IMR-90 (cell line): ENCODE results near the gene PCYT1A. TPM values are rescaled to one million over a fixed set of nuclear protein-coding genes. Genes with fewer than 3 reads are reported as not detected.
A peak's percentile ranks its signal among the peaks of the same experiment; 100 is the strongest.

ENCODE experiments used
- ATAC-seq: fragments of 200-7000 bp; cut with Tn5 transposase; 2 replicates; pipeline ENCODE4 v1.9.1; 2020; ENCODE audit warnings: low read depth, mild to moderate bottlenecking, moderate library complexity
- BruUV-seq: library from RNA; stranded (reverse); fragments of 400-500 nt; replicated peaks from 2 replicates; lab custom pipeline; 2021; lab: Mats Ljungman, UMichigan
- CTCF ChIA-PET: fragments of 300-600 bp; formaldehyde crosslinking; extraction: SDS; loops from one replicate; lab custom pipeline; 2021; ENCODE audit warnings: antibody characterized with exemption; lab: Yijun Ruan, JAX
- POLR2A ChIA-PET: fragments of 300-600 bp; sonication (Branson Sonifier 250); formaldehyde crosslinking; loops from one replicate; lab custom pipeline; 2022; ENCODE audit warnings: antibody characterized with exemption; ENCODE audit not compliant: unreplicated experiment; lab: Charles Lee
- DNase-seq: peaks from one replicate; pipeline ENCODE4 v3.0.0; 2013
- H2AFZ ChIP-seq: replicated peaks from 2 replicates; pipeline ENCODE3; 2013; ENCODE audit warnings: low read length, mild to moderate bottlenecking; ENCODE audit not compliant: poor library complexity
- H2AK5ac ChIP-seq: 2 replicates; pipeline ENCODE4 v1.6.1; 2013; ENCODE audit warnings: low read depth, low read length, inconsistent platforms
- H2AK9ac ChIP-seq: replicated peaks from 2 replicates; pipeline ENCODE3; 2013; ENCODE audit warnings: mild to moderate bottlenecking, low read depth, low read length, moderate library complexity; ENCODE audit not compliant: poor library complexity
- H2BK120ac ChIP-seq: 2 replicates; pipeline ENCODE4 v1.6.1; 2013; ENCODE audit warnings: low read depth, low read length, inconsistent platforms
- H2BK15ac ChIP-seq: 3 replicates; pipeline ENCODE4 v1.6.1; 2013; ENCODE audit warnings: low read depth, low read length, inconsistent platforms
- H2BK20ac ChIP-seq: 2 replicates; pipeline ENCODE4 v1.6.1; 2013; ENCODE audit warnings: low read depth, mild to moderate bottlenecking, inconsistent platforms, low read length, moderate library complexity
- H2BK5ac ChIP-seq: 2 replicates; pipeline ENCODE4 v1.6.1; 2013; ENCODE audit warnings: mild to moderate bottlenecking, low read depth, low read length, inconsistent platforms; ENCODE audit not compliant: poor library complexity, severe bottlenecking
- H3K14ac ChIP-seq: replicated peaks from 2 replicates; pipeline ENCODE4 v1.6.1; 2013; ENCODE audit warnings: low read depth, low read length, inconsistent platforms
- H3K18ac ChIP-seq: 2 replicates; pipeline ENCODE4 v1.6.1; 2013; ENCODE audit warnings: low read depth, low read length, control low read depth
- H3K23ac ChIP-seq: 2 replicates; pipeline ENCODE4 v1.6.1; 2013; ENCODE audit warnings: low read depth, low read length, inconsistent platforms
- H3K27ac ChIP-seq: 2 replicates; pipeline ENCODE4 v1.5.1; 2013; ENCODE audit warnings: mild to moderate bottlenecking, control low read depth, low read length; ENCODE audit not compliant: insufficient read depth
- H3K27me3 ChIP-seq: 2 replicates; pipeline ENCODE4 v1.6.1; 2013; ENCODE audit warnings: low read length; ENCODE audit not compliant: control insufficient read depth, insufficient read depth
- H3K36me3 ChIP-seq: 2 replicates; pipeline ENCODE4 v1.6.1; 2013; ENCODE audit warnings: low read length, mixed read lengths; ENCODE audit not compliant: control insufficient read depth, insufficient read depth
- H3K4ac ChIP-seq: 2 replicates; pipeline ENCODE4 v1.6.1; 2013; ENCODE audit warnings: low read depth, low read length, inconsistent platforms
- H3K4me1 ChIP-seq: 2 replicates; pipeline ENCODE4 v1.6.1; 2013; ENCODE audit warnings: low read length, mixed read lengths; ENCODE audit not compliant: control insufficient read depth, insufficient read depth
- H3K4me2 ChIP-seq: 2 replicates; pipeline ENCODE4 v1.6.1; 2013; ENCODE audit warnings: low read depth, mild to moderate bottlenecking, control low read depth, low read length, moderate library complexity
- H3K4me3 ChIP-seq: 2 replicates; pipeline ENCODE4 v1.5.1; 2013; ENCODE audit warnings: low read depth, mild to moderate bottlenecking, control low read depth, low read length, moderate library complexity; ENCODE audit not compliant: insufficient read depth
- H3K56ac ChIP-seq: 2 replicates; pipeline ENCODE4 v1.6.1; 2013; ENCODE audit warnings: low read length, inconsistent platforms; ENCODE audit not compliant: insufficient read depth; ENCODE audit errors: extremely low read depth
- H3K79me1 ChIP-seq, 2 experiments: 2 replicates each; pipeline ENCODE4 v1.6.1; 2013; ENCODE audit warnings: low read length in 2 of 2, inconsistent platforms in 1 of 2, low read depth in 1 of 2
- H3K9ac ChIP-seq: 2 replicates; pipeline ENCODE4 v1.6.1; 2013; ENCODE audit warnings: low read depth, low read length, control low read depth
- H3K9me1 ChIP-seq: 2 replicates; pipeline ENCODE4 v1.6.1; 2013; ENCODE audit warnings: low read length, inconsistent platforms; ENCODE audit not compliant: insufficient read depth
- H3K9me3 ChIP-seq: 2 replicates; pipeline ENCODE4 v1.6.1; 2013; ENCODE audit warnings: low read length; ENCODE audit not compliant: control insufficient read depth, insufficient read depth
- H4K20me1 ChIP-seq: 2 replicates; pipeline ENCODE4 v1.6.1; 2013; ENCODE audit warnings: low read length, inconsistent platforms; ENCODE audit not compliant: insufficient read depth
- H4K5ac ChIP-seq: 2 replicates; pipeline ENCODE4 v1.6.1; 2013; ENCODE audit warnings: mild to moderate bottlenecking, low read depth, low read length, control low read depth
- H4K8ac ChIP-seq, 2 experiments: 2 replicates each; pipeline ENCODE4 v1.6.1; 2013; ENCODE audit warnings: low read depth in 2 of 2, low read length in 2 of 2, control low read depth in 1 of 2, inconsistent platforms in 1 of 2
- H4K91ac ChIP-seq: 2 replicates; pipeline ENCODE4 v1.6.1; 2013; ENCODE audit warnings: low read depth, low read length, inconsistent platforms; ENCODE audit not compliant: insufficient read depth
- BHLHE40 ChIP-seq: fragments of 150-350 bp; IDR thresholded peaks from 2 replicates; pipeline ENCODE4 v1.6.1; 2016; ENCODE audit warnings: mild to moderate bottlenecking, low read depth, low read length
- CEBPB ChIP-seq: IDR thresholded peaks from 2 replicates; pipeline ENCODE4 v1.6.1; 2012; ENCODE audit warnings: low read depth, low read length, improper control_type of control experiment
- FOS ChIP-seq: fragments of 150-350 bp; IDR thresholded peaks from 2 replicates; pipeline ENCODE4 v1.6.1; 2016; ENCODE audit warnings: low read depth, low read length
- MAFK ChIP-seq: IDR thresholded peaks from 2 replicates; pipeline ENCODE4 v1.6.1; 2012; ENCODE audit warnings: low read depth, low read length, improper control_type of control experiment
- MAZ ChIP-seq: IDR thresholded peaks from 2 replicates; pipeline ENCODE4 v1.6.1; 2012; ENCODE audit warnings: low read depth, mild to moderate bottlenecking, low read length, improper control_type of control experiment, moderate library complexity, borderline replicate concordance
- MXI1 ChIP-seq: IDR thresholded peaks from 2 replicates; pipeline ENCODE4 v1.6.1; 2012; ENCODE audit warnings: low read depth, mild to moderate bottlenecking, low read length, moderate library complexity, borderline replicate concordance
- NFE2L2 ChIP-seq: fragments of 150-350 bp; IDR thresholded peaks from 2 replicates; pipeline ENCODE4 v1.6.1; 2016; ENCODE audit warnings: low read depth, mild to moderate bottlenecking, low read length
- POLR2A ChIP-seq: IDR thresholded peaks from 2 replicates; pipeline ENCODE4 v1.6.1; 2012; ENCODE audit warnings: mild to moderate bottlenecking, low read depth, low read length
- RCOR1 ChIP-seq: IDR thresholded peaks from 2 replicates; pipeline ENCODE4 v1.6.1; 2012; ENCODE audit warnings: mild to moderate bottlenecking, low read length, improper control_type of control experiment; ENCODE audit not compliant: insufficient replicate concordance
- RFX5 ChIP-seq: IDR thresholded peaks from 2 replicates; pipeline ENCODE4 v1.8.0; 2012; ENCODE audit warnings: low read depth, mild to moderate bottlenecking, low read length, moderate library complexity
- SMC3 ChIP-seq: fragments of 150-350 bp; IDR thresholded peaks from 2 replicates; pipeline ENCODE4 v1.6.1; 2016; ENCODE audit warnings: low read depth, mild to moderate bottlenecking, antibody characterized with exemption, low read length, moderate library complexity
- WGBS, 2 experiments: methylation state at CpG; one replicate each; pipeline versions ENCODE4 v1.1.5 to v1.1.7; 2013; ENCODE audit warnings: missing lambda C conversion rate in 2 of 2; ENCODE audit not compliant: insufficient read length in 1 of 2; ENCODE audit errors: extremely low coverage in 2 of 2; 5-methylcytosine and 5-hydroxymethylcytosine counted together
- dilution Hi-C: fragments of 300-500 bp; cut with HindIII; formaldehyde crosslinking; loops from one replicate; pipeline ENCODE4 v1.14.3; 2018; ENCODE audit warnings: low sequenced_read_pairs; ENCODE audit not compliant: unreplicated experiment
- in situ Hi-C: fragments of 300-500 bp; cut with MboI; formaldehyde crosslinking; loops from 3 replicates; pipeline ENCODE4 v1.14.3; 2019; ENCODE audit warnings: low sequenced_read_pairs, inconsistent platforms, mixed read lengths
- intact Hi-C: fragments of 100-400 bp; cut with micrococcal nuclease; formaldehyde crosslinking; loops from 2 replicates; pipeline ENCODE4 v1.10.0; 2022
- polyA plus RNA-seq, 3 experiments: library from polyadenylated mRNA; depleted of rRNA; stranded (reverse); fragments of >200 nt; gene quantifications; 2 replicates each; pipeline ENCODE4 v1.2.3, GENCODE V29; 2012; ENCODE audit warnings: low replicate concordance in 1 of 3
- total RNA-seq: library from RNA; depleted of rRNA; stranded (reverse); fragments of >200 nt; gene quantifications from 2 replicates; pipeline ENCODE4 v1.2.3, GENCODE V29; 2012
- TF ChIP-seq, protein P1 (sequence below): fragments of 150-350 bp; IDR thresholded peaks from 2 replicates; pipeline ENCODE4 v1.6.1; 2017; ENCODE audit warnings: mild to moderate bottlenecking, antibody characterized with exemption, low read length, low read depth
- TF ChIP-seq, protein P2 (sequence below): conservative IDR thresholded peaks from 2 replicates; pipeline ENCODE4 v1.5.1; 2012; ENCODE audit warnings: mild to moderate bottlenecking, low read depth, low read length, improper control_type of control experiment

Gene PCYT1A
- total and polyA plus RNA-seq, 2 of the 4 experiments (the other 2 are of a cell fraction) = 62.8 to 127 TPM

DNA sequence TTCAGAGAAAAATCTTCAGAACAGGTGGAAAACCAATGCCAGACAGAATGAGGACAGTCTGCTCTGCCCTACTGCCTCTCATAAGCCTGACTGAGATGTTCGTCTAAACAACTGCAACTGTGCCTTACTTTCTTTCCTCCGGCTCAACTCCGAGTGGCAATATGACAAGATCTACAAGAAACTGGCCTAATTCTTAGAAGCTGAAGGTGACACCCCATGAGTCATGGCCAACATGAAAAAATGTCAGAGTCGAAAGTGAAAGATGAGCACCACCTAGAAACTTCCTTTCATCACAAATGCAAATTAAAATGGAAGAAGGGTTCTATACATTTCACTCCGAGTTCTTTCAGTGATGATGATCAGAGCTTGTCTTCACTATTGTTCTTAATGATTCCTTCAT, 12.9 kb downstream of the PCYT1A start:
- Histone ChIP-seq H2AK5ac (no peak overlapping the region), H3K4ac (no peak overlapping the region), H4K8ac (no peak overlapping the region), H3K9me1 (peaks cover 11% of the 10 kb centered on the region; the same call in 1 of the 2 replicates), H3K4me1 (peaks cover 2% of the 10 kb centered on the region), H3K18ac (no peak overlapping the region), H4K5ac (no peak overlapping the region), H2AFZ (no peak overlapping the region), H3K9me3 (no peaks in the 10 kb centered on the region), H3K27ac (no peak overlapping the region), H2AK9ac (no peak overlapping the region), H2BK20ac (no peak overlapping the region), H3K23ac (no peak overlapping the region), H3K9ac (no peak overlapping the region), H3K4me3 (no peak overlapping the region), H3K36me3 (peaks cover 16% of the 10 kb centered on the region), H3K14ac (no peak overlapping the region), H3K79me1 (peaks cover 35 to 72% of the 10 kb centered on the region in 2 experiments), H2BK15ac (no peak overlapping the region), H4K20me1 (peaks cover 30% of the 10 kb centered on the region), H3K56ac (no peak overlapping the region), H2BK120ac (no peak overlapping the region), H4K91ac (no peak overlapping the region), H3K4me2 (no peak overlapping the region), H3K27me3 (no peaks in the 10 kb centered on the region), H2BK5ac (no peak overlapping the region)
- DNase-seq = peak; percentile 19
- no TSS peak for BruUV-seq
- WGBS, 2 experiments = 93% methylated on average over 3 of the region's 5 CpGs; no CpG with 5 or more reads in 1 of the 2 experiments
- in situ Hi-C loops = no loop called here
- dilution Hi-C loops = no loop called here
- intact Hi-C loops = no loop called here
- ChIA-PET CTCF (no interaction called here), POLR2A (no interaction called here)
- TF ChIP-seq RFX5 (no peak), POLR2A (no peak), RCOR1 (no peak), FOS (no peak), MXI1 (no peak), MAZ (no peak), MAFK (no peak), SMC3 (no peak), CEBPB (no peak), BHLHE40 (no peak), NFE2L2 (no peak)
- TF ChIP-seq, protein P1, sequence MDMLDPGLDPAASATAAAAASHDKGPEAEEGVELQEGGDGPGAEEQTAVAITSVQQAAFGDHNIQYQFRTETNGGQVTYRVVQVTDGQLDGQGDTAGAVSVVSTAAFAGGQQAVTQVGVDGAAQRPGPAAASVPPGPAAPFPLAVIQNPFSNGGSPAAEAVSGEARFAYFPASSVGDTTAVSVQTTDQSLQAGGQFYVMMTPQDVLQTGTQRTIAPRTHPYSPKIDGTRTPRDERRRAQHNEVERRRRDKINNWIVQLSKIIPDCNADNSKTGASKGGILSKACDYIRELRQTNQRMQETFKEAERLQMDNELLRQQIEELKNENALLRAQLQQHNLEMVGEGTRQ = no peak
- TF ChIP-seq, protein P2, sequence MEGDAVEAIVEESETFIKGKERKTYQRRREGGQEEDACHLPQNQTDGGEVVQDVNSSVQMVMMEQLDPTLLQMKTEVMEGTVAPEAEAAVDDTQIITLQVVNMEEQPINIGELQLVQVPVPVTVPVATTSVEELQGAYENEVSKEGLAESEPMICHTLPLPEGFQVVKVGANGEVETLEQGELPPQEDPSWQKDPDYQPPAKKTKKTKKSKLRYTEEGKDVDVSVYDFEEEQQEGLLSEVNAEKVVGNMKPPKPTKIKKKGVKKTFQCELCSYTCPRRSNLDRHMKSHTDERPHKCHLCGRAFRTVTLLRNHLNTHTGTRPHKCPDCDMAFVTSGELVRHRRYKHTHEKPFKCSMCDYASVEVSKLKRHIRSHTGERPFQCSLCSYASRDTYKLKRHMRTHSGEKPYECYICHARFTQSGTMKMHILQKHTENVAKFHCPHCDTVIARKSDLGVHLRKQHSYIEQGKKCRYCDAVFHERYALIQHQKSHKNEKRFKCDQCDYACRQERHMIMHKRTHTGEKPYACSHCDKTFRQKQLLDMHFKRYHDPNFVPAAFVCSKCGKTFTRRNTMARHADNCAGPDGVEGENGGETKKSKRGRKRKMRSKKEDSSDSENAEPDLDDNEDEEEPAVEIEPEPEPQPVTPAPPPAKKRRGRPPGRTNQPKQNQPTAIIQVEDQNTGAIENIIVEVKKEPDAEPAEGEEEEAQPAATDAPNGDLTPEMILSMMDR = no peak
- no peak for ATAC-seq
